Prostate gland (tissue), 2 donors: Measurements from ENCODE around the gene SUGCT. TPM values are rescaled to one million over a fixed set of nuclear protein-coding genes. Genes with fewer than 3 reads are reported as not detected.
A peak's percentile ranks its signal among the peaks of the same experiment; 100 is the strongest.

Experiments
- DNase-seq: peaks from one replicate; pipeline ENCODE4 v3.0.0-alpha.2; 2019; ENCODE audit warnings: low spot score
- H3K27ac ChIP-seq, 2 donors: fragments of 200-600 bp; sonication (generic); 2 replicates each; pipeline ENCODE4 v1.5.1; 2017 to 2019
- H3K27me3 ChIP-seq: fragments of 200-600 bp; sonication (generic); replicated peaks from 2 replicates; pipeline ENCODE4 v1.5.1; 2019; ENCODE audit not compliant: insufficient read depth
- H3K36me3 ChIP-seq, 2 donors: fragments of 200-600 bp; sonication (generic); 1 replicate in 1 of 2; 2 replicates in 1 of 2; pipeline versions ENCODE4 v1.5.1 to v1.8.1; 2017 to 2019
- H3K4me1 ChIP-seq: fragments of 200-600 bp; sonication (generic); replicated peaks from 2 replicates; pipeline ENCODE4 v1.5.1; 2019
- H3K4me3 ChIP-seq, 2 donors: fragments of 200-600 bp; sonication (generic); 2 replicates each; pipeline ENCODE4 v1.5.1; 2017 to 2019
- H3K9me3 ChIP-seq: fragments of 200-600 bp; sonication (generic); 2 replicates; pipeline ENCODE4 v1.5.1; 2017
- POLR2A ChIP-seq: fragments of 450-650 bp; IDR thresholded peaks from one replicate; pipeline ENCODE4 v1.6.1; 2016; ENCODE audit warnings: antibody characterized with exemption, mild to moderate bottlenecking
- POLR2AphosphoS5 ChIP-seq: sonication (generic); formaldehyde crosslinking; IDR thresholded peaks from one replicate; pipeline ENCODE4 v1.6.1; 2017; ENCODE audit warnings: antibody characterized with exemption
- WGBS: methylation state at CpG from one replicate; pipeline ENCODE4 v1.1.5; 2018; 5-methylcytosine and 5-hydroxymethylcytosine counted together
- intact Hi-C: fragments of 100-400 bp; cut with DNase I; formaldehyde crosslinking; loops from one replicate; pipeline ENCODE4 v1.14.2; 2022
- total RNA-seq, 2 donors: library from RNA; depleted of rRNA; stranded (reverse); fragments of >200 nt; gene quantifications; one replicate each; pipeline ENCODE4 v1.1.0, GENCODE V29; 2016
- TF ChIP-seq, protein P1 (sequence below), 4 experiments: fragments of 200-600 bp in 2 of 4; fragments of 450-650 bp in 2 of 4; sonication (generic) in 2 of 4; IDR thresholded peaks; 1 replicate in 3 of 4; 2 replicates in 1 of 4; pipeline ENCODE4 v1.5.1; 2016 to 2019; ENCODE audit warnings: antibody characterized with exemption in 4 of 4, mild to moderate bottlenecking in 2 of 4, moderate library complexity in 2 of 4

SUGCT gene
- total RNA-seq, 2 donors from 2014 or later, result 2.2 to 3.2 TPM

DNA sequence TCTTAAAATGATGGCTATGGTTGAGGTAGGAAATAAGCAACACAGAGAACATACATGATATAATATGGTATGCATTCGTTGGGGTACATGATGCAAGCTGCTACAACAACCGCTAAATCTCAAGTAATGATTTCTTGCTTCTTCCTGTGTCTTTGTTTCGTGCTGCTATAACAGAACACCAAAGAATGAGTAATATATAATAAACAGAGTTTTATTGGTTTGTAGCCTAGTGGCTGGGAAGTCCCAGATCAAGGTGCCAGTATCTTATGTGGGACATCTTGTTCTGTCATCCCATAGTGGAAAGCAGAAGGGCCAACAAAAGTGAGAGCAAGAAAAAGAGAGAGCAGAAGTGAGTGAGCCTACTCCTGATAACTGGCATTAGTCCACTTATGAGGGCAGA lies 689.7 kb downstream of the SUGCT start:
- 52% methylated on average over 3 of the region's 3 CpGs for WGBS
- intact Hi-C loops, result no loop called here
- no peak for DNase-seq
- TF ChIP-seq POLR2A, result no peak
- no peak for TF ChIP-seq POLR2AphosphoS5
- TF ChIP-seq, protein P1, sequence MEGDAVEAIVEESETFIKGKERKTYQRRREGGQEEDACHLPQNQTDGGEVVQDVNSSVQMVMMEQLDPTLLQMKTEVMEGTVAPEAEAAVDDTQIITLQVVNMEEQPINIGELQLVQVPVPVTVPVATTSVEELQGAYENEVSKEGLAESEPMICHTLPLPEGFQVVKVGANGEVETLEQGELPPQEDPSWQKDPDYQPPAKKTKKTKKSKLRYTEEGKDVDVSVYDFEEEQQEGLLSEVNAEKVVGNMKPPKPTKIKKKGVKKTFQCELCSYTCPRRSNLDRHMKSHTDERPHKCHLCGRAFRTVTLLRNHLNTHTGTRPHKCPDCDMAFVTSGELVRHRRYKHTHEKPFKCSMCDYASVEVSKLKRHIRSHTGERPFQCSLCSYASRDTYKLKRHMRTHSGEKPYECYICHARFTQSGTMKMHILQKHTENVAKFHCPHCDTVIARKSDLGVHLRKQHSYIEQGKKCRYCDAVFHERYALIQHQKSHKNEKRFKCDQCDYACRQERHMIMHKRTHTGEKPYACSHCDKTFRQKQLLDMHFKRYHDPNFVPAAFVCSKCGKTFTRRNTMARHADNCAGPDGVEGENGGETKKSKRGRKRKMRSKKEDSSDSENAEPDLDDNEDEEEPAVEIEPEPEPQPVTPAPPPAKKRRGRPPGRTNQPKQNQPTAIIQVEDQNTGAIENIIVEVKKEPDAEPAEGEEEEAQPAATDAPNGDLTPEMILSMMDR (IDR thresholded peaks at IDR 0.05), result no peak
- H3K27me3 ChIP-seq, result no peaks in the 10 kb centered on the region
- H3K27ac ChIP-seq, result no peak overlapping the region
- no peak overlapping the region for H3K4me3 ChIP-seq
- H3K36me3 ChIP-seq, result no peaks in the 10 kb centered on the region
- no peaks in the 10 kb centered on the region for H3K4me1 ChIP-seq
- H3K9me3 ChIP-seq, result no peaks in the 10 kb centered on the region

DNA sequence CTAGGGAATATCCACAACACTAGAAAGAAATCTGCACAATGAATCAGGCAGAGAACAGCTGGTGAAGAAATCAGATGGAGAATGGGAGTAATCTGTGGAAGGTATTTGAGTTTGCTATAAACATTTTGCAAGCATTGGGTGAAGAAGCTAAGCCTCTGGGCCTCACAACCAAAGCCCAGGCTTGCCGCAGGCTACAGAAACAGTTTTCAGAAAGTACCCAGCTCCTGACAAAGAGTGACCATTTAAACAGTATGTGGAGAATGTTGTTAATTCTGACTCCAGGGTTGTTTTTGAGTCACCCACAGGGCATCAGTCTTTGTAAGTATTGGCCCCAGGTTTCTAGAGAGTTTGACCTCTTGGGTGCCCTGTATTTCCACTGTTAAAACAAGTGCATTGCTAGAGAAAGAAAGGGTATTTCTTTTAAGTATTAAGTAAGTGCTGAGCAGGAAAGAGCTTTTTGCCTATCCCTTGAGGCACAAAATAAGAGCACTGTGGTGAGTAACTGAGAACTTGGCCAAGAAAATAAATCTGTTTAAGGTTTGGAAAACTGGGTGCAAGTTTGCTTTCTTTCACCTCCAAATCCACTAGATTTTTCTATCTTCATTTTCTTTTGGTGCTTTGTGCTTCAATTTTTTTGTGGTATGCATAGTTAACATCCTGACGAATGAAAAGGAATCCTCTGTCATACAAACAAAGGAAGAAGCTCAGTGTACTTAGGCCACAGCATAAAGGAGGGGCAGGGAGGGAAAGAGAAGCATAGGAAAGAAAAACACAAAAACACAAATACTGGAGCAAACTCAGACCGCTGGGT lies 691.8 kb downstream of the SUGCT start:
- 43% methylated on average over 3 of the region's 3 CpGs for WGBS
- Histone ChIP-seq H3K9me3 (no peaks in the 10 kb centered on the region), H3K36me3 (no peaks in the 10 kb centered on the region), H3K4me3 (no peak overlapping the region), H3K4me1 (no peaks in the 10 kb centered on the region), H3K27ac (no peak overlapping the region), H3K27me3 (no peaks in the 10 kb centered on the region)
- no peak for TF ChIP-seq POLR2AphosphoS5
- no peak for TF ChIP-seq POLR2A
- TF ChIP-seq, protein P1 (IDR thresholded peaks at IDR 0.05), result no peak
- intact Hi-C loops, result no loop called here
- no peak for DNase-seq

DNA sequence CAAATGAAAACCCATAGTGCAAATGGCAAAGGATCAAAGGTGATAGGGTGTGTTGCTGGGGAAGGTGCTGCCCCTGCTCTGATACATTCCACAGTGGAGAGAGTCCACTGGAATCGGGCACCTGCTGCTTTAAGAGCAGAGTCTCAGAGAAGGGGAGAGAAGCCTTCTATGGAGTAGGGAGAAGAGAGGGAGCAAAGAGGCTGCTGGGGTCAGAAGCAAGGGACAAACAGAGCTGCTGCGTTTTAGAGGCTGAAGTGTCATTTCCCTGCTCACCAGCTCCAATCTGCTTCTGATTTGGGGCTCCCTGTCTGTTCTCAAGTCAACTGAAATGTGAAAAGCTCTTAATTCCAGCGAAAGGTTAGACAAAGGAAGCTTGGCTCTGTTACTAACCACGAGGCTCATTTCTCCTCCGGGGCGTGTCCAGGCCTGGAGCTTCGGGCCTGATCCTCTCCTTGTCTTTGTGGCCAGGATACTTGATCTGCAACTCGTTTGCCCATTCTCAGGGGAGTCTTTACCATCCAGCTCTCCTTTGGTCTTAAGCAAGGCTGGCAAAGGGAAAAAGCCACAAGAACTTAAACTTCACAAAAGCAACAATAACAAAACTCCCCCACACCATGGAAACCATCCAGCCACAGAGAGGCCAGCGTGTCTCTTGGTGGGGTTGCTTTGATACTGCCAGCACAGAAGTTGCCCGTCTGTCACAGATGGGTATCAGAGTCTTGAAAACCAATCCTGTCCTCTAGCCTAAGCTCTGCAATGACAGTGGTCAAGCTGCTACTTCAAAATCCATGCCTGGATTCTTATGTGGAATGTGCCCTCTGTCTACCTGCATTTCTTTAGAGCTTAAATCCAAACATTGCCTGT lies 692.6 kb downstream of the SUGCT start:
- no peak for DNase-seq
- intact Hi-C loops, result no loop called here
- H3K36me3 ChIP-seq, result no peaks in the 10 kb centered on the region
- no peak for TF ChIP-seq POLR2AphosphoS5
- TF ChIP-seq POLR2A, result no peak
- TF ChIP-seq, protein P1 (IDR thresholded peaks at IDR 0.05), result no peak
- H3K27ac ChIP-seq, result peak overlapping the region; percentile 6 to 47
- no peaks in the 10 kb centered on the region for H3K27me3 ChIP-seq
- no peaks in the 10 kb centered on the region for H3K4me1 ChIP-seq
- no peaks in the 10 kb centered on the region for H3K9me3 ChIP-seq
- 23% methylated on average over 10 of the region's 10 CpGs for WGBS
- no peak overlapping the region for H3K4me3 ChIP-seq

DNA sequence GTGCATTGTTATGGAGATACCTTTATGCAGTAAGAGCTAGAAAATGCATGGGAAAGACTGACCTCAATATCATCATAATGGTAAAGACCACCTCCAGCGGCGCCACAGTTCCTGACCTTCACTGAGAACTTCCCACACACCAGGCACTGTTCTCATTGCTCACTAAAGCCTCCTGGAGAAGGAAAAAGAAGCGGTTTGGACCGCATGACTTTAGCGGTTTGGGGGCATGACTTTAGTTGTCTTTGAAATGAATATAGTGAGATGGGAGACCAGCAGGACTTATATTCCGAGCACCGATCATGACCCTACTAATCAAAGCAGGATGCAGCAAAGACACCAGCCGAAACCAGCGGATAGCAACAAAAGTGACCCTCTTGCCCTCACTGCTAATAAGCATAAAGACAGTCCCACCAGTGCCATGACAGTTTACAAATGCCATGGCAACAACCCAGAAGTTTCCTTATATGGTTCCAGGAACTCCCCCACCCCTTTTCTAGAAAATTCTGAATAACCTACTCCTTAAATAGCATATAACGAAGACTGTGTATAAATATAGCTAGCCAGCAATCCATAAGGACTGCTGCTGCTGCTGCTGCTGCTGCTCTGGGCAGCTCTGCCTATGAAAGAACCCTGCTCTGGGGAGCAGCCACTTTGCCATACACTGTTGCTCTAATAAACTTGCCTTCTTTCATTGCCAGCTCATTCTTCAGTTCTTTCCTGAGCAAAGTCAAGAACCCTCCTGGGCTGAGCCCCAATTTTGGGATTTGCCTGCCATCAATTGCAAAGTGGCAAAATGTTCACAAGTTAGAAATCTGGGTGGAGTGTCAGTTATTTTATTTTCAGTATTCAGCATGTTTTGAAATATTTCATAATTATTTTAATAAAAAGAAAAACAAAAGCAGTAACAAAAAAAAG lies 694.1 kb downstream of the SUGCT start:
- DNase-seq, result no peak
- H3K4me3 ChIP-seq, result no peak overlapping the region
- no peaks in the 10 kb centered on the region for H3K27me3 ChIP-seq
- 97% methylated on average over 10 of the region's 10 CpGs for WGBS
- H3K9me3 ChIP-seq, result no peaks in the 10 kb centered on the region
- H3K36me3 ChIP-seq, result no peaks in the 10 kb centered on the region
- no peak overlapping the region for H3K27ac ChIP-seq
- TF ChIP-seq, protein P1 (IDR thresholded peaks at IDR 0.05), result no peak
- TF ChIP-seq POLR2AphosphoS5 (no peak), POLR2A (no peak)
- no peaks in the 10 kb centered on the region for H3K4me1 ChIP-seq
- intact Hi-C loops, result no loop called here
